SK-N-SH treated with all-trans-retinoic acid at 6 μM for 48 hours (cell line): Measurements from ENCODE around the gene RPL12.

ENCODE experiments used
- ATAC-seq: fragments of 200-7000 bp; cut with Tn5 transposase; 3 replicates; pipeline ENCODE4 v1.9.1; 2020; ENCODE audit warnings: mild to moderate bottlenecking, moderate library complexity
- ARNTL ChIP-seq: fragments of 450-650 bp; formaldehyde crosslinking; IDR thresholded peaks from 2 replicates; pipeline ENCODE4 v1.5.0; 2020; ENCODE audit warnings: low read depth, mild to moderate bottlenecking, moderate library complexity, borderline replicate concordance
- BACH2 ChIP-seq: fragments of 250-450 bp; sonication (Bioruptor Pico); IDR thresholded peaks from 2 replicates; pipeline ENCODE4 v1.9.0; 2021; ENCODE audit warnings: mild to moderate bottlenecking, borderline replicate concordance
- CSDC2 ChIP-seq: fragments of 250-450 bp; sonication (Bioruptor Pico); IDR thresholded peaks from 2 replicates; pipeline ENCODE4 v1.5.0; 2020; ENCODE audit warnings: mild to moderate bottlenecking, moderate library complexity
- ESRRG ChIP-seq: fragments of 250-450 bp; sonication (Bioruptor Pico); IDR thresholded peaks from 2 replicates; pipeline ENCODE4 v1.6.1; 2021; ENCODE audit warnings: mild to moderate bottlenecking
- ISL1 ChIP-seq: fragments of 250-450 bp; sonication (Bioruptor Pico); IDR thresholded peaks from 2 replicates; pipeline ENCODE4 v2.1.2; 2022; ENCODE audit warnings: mild to moderate bottlenecking, moderate library complexity
- OSR1 ChIP-seq: fragments of 250-450 bp; sonication (Bioruptor Pico); IDR thresholded peaks from 2 replicates; pipeline ENCODE4 v1.8.0; 2022; ENCODE audit warnings: moderate library complexity, mild to moderate bottlenecking, inconsistent platforms
- PPARA ChIP-seq: fragments of 250-450 bp; sonication (Bioruptor Pico); IDR thresholded peaks from 2 replicates; pipeline ENCODE4 v1.5.0; 2020; ENCODE audit warnings: mild to moderate bottlenecking, borderline replicate concordance
- RARB ChIP-seq: fragments of 250-450 bp; sonication (Bioruptor Pico); IDR thresholded peaks from 2 replicates; pipeline ENCODE4 v1.8.0; 2021; ENCODE audit warnings: mild to moderate bottlenecking, moderate library complexity
- TCF4 ChIP-seq: fragments of 250-450 bp; sonication (Bioruptor Pico); IDR thresholded peaks from 2 replicates; pipeline ENCODE4 v1.8.0; 2021; ENCODE audit warnings: mild to moderate bottlenecking, moderate library complexity, borderline replicate concordance
- TOX ChIP-seq: fragments of 250-450 bp; sonication (Bioruptor Pico); IDR thresholded peaks from 2 replicates; pipeline ENCODE4 v1.8.0; 2021; ENCODE audit warnings: mild to moderate bottlenecking, moderate library complexity, borderline replicate concordance
- ZFP3 ChIP-seq: fragments of 250-450 bp; sonication (Bioruptor Pico); IDR thresholded peaks from 2 replicates; pipeline ENCODE4 v1.5.0; 2020; ENCODE audit warnings: mild to moderate bottlenecking, moderate library complexity
- ZFP30 ChIP-seq: fragments of 450-650 bp; formaldehyde crosslinking; IDR thresholded peaks from 2 replicates; pipeline ENCODE4 v1.5.0; 2022; ENCODE audit warnings: mild to moderate bottlenecking, moderate library complexity
- ZNF70 ChIP-seq: fragments of 450-650 bp; formaldehyde crosslinking; IDR thresholded peaks from 2 replicates; pipeline ENCODE4 v1.5.0; 2020; ENCODE audit warnings: mild to moderate bottlenecking, moderate library complexity
- TF ChIP-seq, protein P1 (sequence below): fragments of 250-450 bp; sonication (Bioruptor Pico); IDR thresholded peaks from 2 replicates; pipeline ENCODE4 v1.5.1; 2021; ENCODE audit warnings: mild to moderate bottlenecking, moderate library complexity
- TF ChIP-seq, protein P2 (sequence below): fragments of 250-450 bp; sonication (Bioruptor Pico); IDR thresholded peaks from 2 replicates; pipeline ENCODE4 v1.8.0; 2020; ENCODE audit warnings: mild to moderate bottlenecking, moderate library complexity, borderline replicate concordance
- TF ChIP-seq, protein P3 (sequence below): fragments of 250-450 bp; sonication (Bioruptor Pico); IDR thresholded peaks from 2 replicates; pipeline ENCODE4 v1.5.1; 2020; ENCODE audit warnings: low read depth, mild to moderate bottlenecking, moderate library complexity
- TF ChIP-seq, protein P4 (sequence below): fragments of 250-450 bp; sonication (Bioruptor Pico); IDR thresholded peaks from 2 replicates; pipeline ENCODE4 v1.8.0; 2021; ENCODE audit warnings: low read depth, mild to moderate bottlenecking, moderate library complexity, borderline replicate concordance
- TF ChIP-seq, protein P5 (sequence below): fragments of 250-450 bp; sonication (Bioruptor Pico); IDR thresholded peaks from 2 replicates; pipeline ENCODE4 v1.5.0; 2020; ENCODE audit warnings: mild to moderate bottlenecking, moderate library complexity

The RPL12 gene

DNA sequence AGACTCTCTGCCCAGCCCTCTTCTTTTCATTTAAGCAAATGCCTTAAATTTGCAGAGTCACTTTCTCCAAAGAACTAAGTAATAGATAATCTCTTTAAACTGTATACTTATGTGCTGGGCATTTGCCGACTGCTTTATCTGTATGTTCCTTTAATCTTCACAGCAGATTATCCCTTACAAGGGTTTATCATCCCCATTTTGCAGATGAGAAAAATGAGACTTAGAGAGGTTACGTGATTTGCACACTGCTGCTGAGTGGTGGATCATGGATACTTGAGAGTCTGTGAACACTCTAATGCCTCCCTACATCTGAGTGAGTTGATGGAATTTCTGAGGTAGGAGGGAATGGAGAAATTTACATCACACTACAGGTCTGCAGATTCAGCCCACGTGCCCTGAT, 22.9 kb downstream of the RPL12 start (continued):
- TF ChIP-seq, protein P1, sequence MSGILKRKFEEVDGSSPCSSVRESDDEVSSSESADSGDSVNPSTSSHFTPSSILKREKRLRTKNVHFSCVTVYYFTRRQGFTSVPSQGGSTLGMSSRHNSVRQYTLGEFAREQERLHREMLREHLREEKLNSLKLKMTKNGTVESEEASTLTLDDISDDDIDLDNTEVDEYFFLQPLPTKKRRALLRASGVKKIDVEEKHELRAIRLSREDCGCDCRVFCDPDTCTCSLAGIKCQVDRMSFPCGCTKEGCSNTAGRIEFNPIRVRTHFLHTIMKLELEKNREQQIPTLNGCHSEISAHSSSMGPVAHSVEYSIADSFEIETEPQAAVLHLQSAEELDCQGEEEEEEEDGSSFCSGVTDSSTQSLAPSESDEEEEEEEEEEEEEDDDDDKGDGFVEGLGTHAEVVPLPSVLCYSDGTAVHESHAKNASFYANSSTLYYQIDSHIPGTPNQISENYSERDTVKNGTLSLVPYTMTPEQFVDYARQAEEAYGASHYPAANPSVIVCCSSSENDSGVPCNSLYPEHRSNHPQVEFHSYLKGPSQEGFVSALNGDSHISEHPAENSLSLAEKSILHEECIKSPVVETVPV (CRISPR knock-in tag) = no peak
- TF ChIP-seq TCF4 (CRISPR knock-in tag) (no peak), ESRRG (CRISPR knock-in tag) (no peak), BACH2 (no peak), CSDC2 (CRISPR knock-in tag) (no peak)
- TF ChIP-seq, protein P2, sequence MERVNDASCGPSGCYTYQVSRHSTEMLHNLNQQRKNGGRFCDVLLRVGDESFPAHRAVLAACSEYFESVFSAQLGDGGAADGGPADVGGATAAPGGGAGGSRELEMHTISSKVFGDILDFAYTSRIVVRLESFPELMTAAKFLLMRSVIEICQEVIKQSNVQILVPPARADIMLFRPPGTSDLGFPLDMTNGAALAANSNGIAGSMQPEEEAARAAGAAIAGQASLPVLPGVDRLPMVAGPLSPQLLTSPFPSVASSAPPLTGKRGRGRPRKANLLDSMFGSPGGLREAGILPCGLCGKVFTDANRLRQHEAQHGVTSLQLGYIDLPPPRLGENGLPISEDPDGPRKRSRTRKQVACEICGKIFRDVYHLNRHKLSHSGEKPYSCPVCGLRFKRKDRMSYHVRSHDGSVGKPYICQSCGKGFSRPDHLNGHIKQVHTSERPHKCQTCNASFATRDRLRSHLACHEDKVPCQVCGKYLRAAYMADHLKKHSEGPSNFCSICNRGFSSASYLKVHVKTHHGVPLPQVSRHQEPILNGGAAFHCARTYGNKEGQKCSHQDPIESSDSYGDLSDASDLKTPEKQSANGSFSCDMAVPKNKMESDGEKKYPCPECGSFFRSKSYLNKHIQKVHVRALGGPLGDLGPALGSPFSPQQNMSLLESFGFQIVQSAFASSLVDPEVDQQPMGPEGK (CRISPR knock-in tag) = no peak

DNA sequence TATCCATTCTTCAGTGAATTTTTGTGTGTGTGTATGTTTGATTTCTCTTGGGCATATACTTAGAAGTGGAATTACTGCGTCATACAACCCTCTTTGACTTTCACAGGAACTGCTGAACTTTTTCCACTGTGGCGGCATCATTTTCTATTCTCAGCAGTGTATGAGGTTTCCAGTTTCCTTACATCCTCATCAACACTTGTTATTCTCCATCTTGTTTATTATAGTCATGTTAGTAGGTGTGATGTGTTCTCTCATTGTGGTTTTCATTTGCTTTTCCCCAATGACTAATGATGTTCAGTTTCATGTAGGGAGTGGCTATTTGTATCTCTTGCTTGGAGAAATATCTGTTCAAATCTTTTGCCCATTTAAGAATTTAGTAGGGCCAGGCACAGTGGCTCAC, 24.4 kb downstream of the RPL12 start:
- TF ChIP-seq, protein P3, sequence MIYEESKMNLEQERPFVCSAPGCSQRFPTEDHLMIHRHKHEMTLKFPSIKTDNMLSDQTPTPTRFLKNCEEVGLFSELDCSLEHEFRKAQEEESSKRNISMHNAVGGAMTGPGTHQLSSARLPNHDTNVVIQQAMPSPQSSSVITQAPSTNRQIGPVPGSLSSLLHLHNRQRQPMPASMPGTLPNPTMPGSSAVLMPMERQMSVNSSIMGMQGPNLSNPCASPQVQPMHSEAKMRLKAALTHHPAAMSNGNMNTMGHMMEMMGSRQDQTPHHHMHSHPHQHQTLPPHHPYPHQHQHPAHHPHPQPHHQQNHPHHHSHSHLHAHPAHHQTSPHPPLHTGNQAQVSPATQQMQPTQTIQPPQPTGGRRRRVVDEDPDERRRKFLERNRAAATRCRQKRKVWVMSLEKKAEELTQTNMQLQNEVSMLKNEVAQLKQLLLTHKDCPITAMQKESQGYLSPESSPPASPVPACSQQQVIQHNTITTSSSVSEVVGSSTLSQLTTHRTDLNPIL (CRISPR knock-in tag) = no peak
- TF ChIP-seq ISL1 (CRISPR knock-in tag) (no peak), ARNTL (CRISPR knock-in tag) (no peak), OSR1 (CRISPR knock-in tag) (no peak), ZFP30 (CRISPR knock-in tag) (no peak), RARB (CRISPR knock-in tag) (no peak), ZNF70 (CRISPR knock-in tag) (no peak), ZFP3 (no peak), ESRRG (CRISPR knock-in tag) (no peak), TOX (CRISPR knock-in tag) (no peak)
- TF ChIP-seq, protein P4, sequence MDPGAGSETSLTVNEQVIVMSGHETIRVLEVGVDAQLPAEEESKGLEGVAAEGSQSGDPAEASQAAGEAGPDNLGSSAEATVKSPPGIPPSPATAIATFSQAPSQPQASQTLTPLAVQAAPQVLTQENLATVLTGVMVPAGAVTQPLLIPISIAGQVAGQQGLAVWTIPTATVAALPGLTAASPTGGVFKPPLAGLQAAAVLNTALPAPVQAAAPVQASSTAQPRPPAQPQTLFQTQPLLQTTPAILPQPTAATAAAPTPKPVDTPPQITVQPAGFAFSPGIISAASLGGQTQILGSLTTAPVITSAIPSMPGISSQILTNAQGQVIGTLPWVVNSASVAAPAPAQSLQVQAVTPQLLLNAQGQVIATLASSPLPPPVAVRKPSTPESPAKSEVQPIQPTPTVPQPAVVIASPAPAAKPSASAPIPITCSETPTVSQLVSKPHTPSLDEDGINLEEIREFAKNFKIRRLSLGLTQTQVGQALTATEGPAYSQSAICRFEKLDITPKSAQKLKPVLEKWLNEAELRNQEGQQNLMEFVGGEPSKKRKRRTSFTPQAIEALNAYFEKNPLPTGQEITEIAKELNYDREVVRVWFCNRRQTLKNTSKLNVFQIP (CRISPR knock-in tag) = no peak
- TF ChIP-seq, protein P2 (CRISPR knock-in tag) = no peak

DNA sequence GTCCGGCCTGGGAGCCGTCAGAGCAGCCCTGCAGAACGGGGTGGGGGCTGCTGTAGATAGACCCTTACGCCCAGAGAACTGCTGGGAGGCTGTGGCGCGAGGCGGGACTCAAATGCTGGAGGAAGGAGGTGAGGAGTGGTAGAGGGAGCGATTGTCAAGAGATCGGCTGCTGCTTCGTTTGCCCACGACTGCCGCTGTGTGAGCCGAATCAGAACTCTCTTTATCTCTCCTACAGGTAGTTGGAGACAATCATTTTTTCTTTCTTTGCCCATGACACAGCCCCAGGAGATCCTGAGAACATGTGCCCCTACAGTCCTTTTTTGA, 26.6 kb downstream of the RPL12 start:
- peak; percentile 48 for ATAC-seq

More for the DNA sequence above, 24.4 kb downstream of the RPL12 start:
- no peak for ATAC-seq

DNA sequence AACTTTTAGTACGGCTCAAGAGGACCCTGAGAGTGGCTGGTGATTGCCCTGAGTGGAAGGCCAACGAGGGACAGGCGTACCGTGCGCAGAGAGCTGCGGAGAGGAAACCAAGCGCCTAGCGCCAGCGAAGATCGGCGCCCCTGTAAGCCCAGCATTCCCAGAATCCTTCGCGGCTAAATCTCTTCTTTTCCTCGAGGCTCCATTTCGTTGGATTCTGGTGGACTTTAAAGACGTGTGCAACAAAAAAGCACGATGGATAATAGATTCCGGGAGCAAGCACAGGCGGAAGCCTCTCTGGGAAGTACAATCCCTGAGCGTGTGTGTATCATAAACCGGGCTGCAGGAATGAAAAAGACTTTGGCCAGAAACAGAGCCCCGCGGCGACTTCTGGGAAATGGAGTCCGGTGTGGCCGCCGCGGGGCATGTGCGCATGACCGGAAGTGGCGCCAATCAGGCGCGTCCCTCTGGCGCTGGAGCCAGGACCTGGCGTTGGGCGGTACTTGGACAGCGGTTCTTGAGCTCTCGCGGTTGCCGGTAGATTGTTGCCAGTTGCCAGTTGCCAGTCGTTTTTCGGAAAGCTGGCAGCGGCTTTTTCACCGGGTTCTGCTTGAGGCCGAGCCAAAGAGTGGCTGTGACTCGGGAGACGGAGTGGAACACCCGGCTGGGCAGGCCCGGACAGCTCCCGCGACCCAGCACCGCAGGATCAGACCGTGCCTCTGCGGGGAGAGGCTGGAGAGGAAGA, 27.1 kb downstream of the RPL12 start, which contains the start of gene ZNF79:
ZNF79 (plus strand) TSS at position 449 of the 742 bp plus-strand sequence. CDS start 406 bp downstream, outside the sequence.
- peak; percentile 92 for ATAC-seq
- TF ChIP-seq PPARA (CRISPR knock-in tag) = no peak
- TF ChIP-seq ARNTL (CRISPR knock-in tag) = no peak
- no peak for TF ChIP-seq ESRRG (CRISPR knock-in tag)
- 0 out of 2 replicates have a peak, but pooled peaks have one; percentile 17 for TF ChIP-seq ZFP3
- no peak for TF ChIP-seq ISL1 (CRISPR knock-in tag)
- TF ChIP-seq BACH2 = no peak
- TF ChIP-seq, protein P2 (CRISPR knock-in tag) = no peak
- no peak for TF ChIP-seq CSDC2 (CRISPR knock-in tag)
- TF ChIP-seq OSR1 (CRISPR knock-in tag) = no peak
- TF ChIP-seq, protein P5, sequence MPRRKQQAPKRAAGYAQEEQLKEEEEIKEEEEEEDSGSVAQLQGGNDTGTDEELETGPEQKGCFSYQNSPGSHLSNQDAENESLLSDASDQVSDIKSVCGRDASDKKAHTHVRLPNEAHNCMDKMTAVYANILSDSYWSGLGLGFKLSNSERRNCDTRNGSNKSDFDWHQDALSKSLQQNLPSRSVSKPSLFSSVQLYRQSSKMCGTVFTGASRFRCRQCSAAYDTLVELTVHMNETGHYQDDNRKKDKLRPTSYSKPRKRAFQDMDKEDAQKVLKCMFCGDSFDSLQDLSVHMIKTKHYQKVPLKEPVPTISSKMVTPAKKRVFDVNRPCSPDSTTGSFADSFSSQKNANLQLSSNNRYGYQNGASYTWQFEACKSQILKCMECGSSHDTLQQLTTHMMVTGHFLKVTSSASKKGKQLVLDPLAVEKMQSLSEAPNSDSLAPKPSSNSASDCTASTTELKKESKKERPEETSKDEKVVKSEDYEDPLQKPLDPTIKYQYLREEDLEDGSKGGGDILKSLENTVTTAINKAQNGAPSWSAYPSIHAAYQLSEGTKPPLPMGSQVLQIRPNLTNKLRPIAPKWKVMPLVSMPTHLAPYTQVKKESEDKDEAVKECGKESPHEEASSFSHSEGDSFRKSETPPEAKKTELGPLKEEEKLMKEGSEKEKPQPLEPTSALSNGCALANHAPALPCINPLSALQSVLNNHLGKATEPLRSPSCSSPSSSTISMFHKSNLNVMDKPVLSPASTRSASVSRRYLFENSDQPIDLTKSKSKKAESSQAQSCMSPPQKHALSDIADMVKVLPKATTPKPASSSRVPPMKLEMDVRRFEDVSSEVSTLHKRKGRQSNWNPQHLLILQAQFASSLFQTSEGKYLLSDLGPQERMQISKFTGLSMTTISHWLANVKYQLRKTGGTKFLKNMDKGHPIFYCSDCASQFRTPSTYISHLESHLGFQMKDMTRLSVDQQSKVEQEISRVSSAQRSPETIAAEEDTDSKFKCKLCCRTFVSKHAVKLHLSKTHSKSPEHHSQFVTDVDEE (CRISPR knock-in tag) = 0 out of 2 replicates have a peak, but pooled peaks have one; percentile 34

More for the DNA sequence above, 26.6 kb downstream of the RPL12 start:
- TF ChIP-seq RARB (CRISPR knock-in tag) = no peak
- no peak for TF ChIP-seq ZFP30 (CRISPR knock-in tag)
- TF ChIP-seq, protein P3 (CRISPR knock-in tag) = no peak
